Neural cell (in vitro differentiated cells): ENCODE results near the gene GNAI1.

Experiments
- EP300 ChIP-seq: fragments of 450-650 bp; conservative IDR thresholded peaks from 2 replicates; pipeline ENCODE4 v1.6.1; 2014; ENCODE audit warnings: antibody characterized with exemption, mild to moderate bottlenecking, moderate library complexity; ENCODE audit not compliant: poor library complexity, severe bottlenecking
- EZH2 ChIP-seq: fragments of 200-600, 300-800 bp; shearing (Covaris generic), sonication (generic); IDR thresholded peaks from 2 replicates; pipeline ENCODE4 v1.6.1; 2014; ENCODE audit warnings: antibody characterized with exemption, low read length, borderline replicate concordance, mild to moderate bottlenecking; ENCODE audit not compliant: insufficient read depth, poor library complexity, severe bottlenecking
- POLR2AphosphoS5 ChIP-seq: IDR thresholded peaks from 2 replicates; pipeline ENCODE4 v1.6.1; 2012
- RAD21 ChIP-seq: fragments of 450-650 bp; conservative IDR thresholded peaks from 2 replicates; pipeline ENCODE4 v1.6.1; 2014; ENCODE audit warnings: antibody characterized with exemption, mild to moderate bottlenecking, moderate library complexity
- TF ChIP-seq, protein P1 (sequence below): fragments of 450-650 bp; IDR thresholded peaks from 2 replicates; pipeline ENCODE4 v1.5.1; 2014; ENCODE audit warnings: antibody characterized with exemption, mild to moderate bottlenecking, moderate library complexity; ENCODE audit not compliant: poor library complexity, severe bottlenecking

GRCh38 chr7:80106498-80107113, 28.0 kb upstream of the GNAI1 start:
- TF ChIP-seq EZH2, result no peak
- TF ChIP-seq, protein P1, sequence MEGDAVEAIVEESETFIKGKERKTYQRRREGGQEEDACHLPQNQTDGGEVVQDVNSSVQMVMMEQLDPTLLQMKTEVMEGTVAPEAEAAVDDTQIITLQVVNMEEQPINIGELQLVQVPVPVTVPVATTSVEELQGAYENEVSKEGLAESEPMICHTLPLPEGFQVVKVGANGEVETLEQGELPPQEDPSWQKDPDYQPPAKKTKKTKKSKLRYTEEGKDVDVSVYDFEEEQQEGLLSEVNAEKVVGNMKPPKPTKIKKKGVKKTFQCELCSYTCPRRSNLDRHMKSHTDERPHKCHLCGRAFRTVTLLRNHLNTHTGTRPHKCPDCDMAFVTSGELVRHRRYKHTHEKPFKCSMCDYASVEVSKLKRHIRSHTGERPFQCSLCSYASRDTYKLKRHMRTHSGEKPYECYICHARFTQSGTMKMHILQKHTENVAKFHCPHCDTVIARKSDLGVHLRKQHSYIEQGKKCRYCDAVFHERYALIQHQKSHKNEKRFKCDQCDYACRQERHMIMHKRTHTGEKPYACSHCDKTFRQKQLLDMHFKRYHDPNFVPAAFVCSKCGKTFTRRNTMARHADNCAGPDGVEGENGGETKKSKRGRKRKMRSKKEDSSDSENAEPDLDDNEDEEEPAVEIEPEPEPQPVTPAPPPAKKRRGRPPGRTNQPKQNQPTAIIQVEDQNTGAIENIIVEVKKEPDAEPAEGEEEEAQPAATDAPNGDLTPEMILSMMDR, result no peak
- no peak for TF ChIP-seq RAD21
- no peak for TF ChIP-seq EP300
- TF ChIP-seq POLR2AphosphoS5, result no peak
